Measurements from ENCODE around the gene GATM. TPM values are rescaled to one million over a fixed set of nuclear protein-coding genes. Genes with fewer than 3 reads are reported as not detected.
A peak's percentile ranks its signal among the peaks of the same experiment; 100 is the strongest.

Gene GATM
- total RNA-seq, result 0.20 and 0.44 TPM in 2 replicates

- DNase-seq (ENCODE audit: low read depth in 2 of 2), result peak; percentile 63 to 76
Measured at GRCh38 chr15:45378149-45378912, at the start of gene GATM. Gene GATM, minus strand, starts transcription at chr15:45378544. Its CDS starts 91 bp downstream, at chr15:45378453.

- no peak for DNase-seq (ENCODE audit: low read depth in 2 of 2)
Measured at GRCh38 chr15:45427085-45427484, 48.7 kb upstream of the GATM start.

- DNase-seq (ENCODE audit: low read depth in 2 of 2), result peak in 1 of 2 donors; percentile 50
Measured at GRCh38 chr15:45425135-45425534, 46.8 kb upstream of the GATM start.

- DNase-seq (ENCODE audit: low read depth in 2 of 2), result no peak
Measured at GRCh38 chr15:45424429-45424828, 46.1 kb upstream of the GATM start.

- no peak for DNase-seq (ENCODE audit: low read depth in 2 of 2)
Measured at GRCh38 chr15:45417303-45417950, 39.1 kb upstream of the GATM start.

GRCh38 chr15:45414215-45414885 is 36.0 kb upstream of the GATM start:
- no peak for DNase-seq (ENCODE audit: low read depth in 2 of 2)

GRCh38 chr15:45409596-45409995 is 31.3 kb upstream of the GATM start:
- DNase-seq (ENCODE audit: low read depth in 2 of 2), result no peak

GRCh38 chr15:45407786-45408185 is 29.4 kb upstream of the GATM start:
- no peak for DNase-seq (ENCODE audit: low read depth in 2 of 2)

GRCh38 chr15:45402955-45403877 is 24.9 kb upstream of the GATM start:
- peak; percentile 58 to 63 for DNase-seq (ENCODE audit: low read depth in 2 of 2)

- peak; percentile 99 for DNase-seq (ENCODE audit: low read depth in 2 of 2)
Measured at GRCh38 chr15:45402162-45402954, 24.0 kb upstream of the GATM start.

GRCh38 chr15:45401665-45402161 is 23.4 kb upstream of the GATM start:
- DNase-seq (ENCODE audit: low read depth in 2 of 2), result peak in 1 of 2 donors; percentile 31

GRCh38 chr15:45399381-45400212 is 21.3 kb upstream of the GATM start:
- DNase-seq (ENCODE audit: low read depth in 2 of 2), result peak; percentile 66 to 78

- DNase-seq (ENCODE audit: low read depth in 2 of 2), result no peak
Measured at GRCh38 chr15:45397116-45397665, 18.8 kb upstream of the GATM start.

GRCh38 chr15:45395943-45396342 is 17.6 kb upstream of the GATM start:
- DNase-seq (ENCODE audit: low read depth in 2 of 2), result no peak

- DNase-seq (ENCODE audit: low read depth in 2 of 2), result no peak
Measured at GRCh38 chr15:45394681-45395080, 16.3 kb upstream of the GATM start.

GRCh38 chr15:45393851-45394250 is 15.5 kb upstream of the GATM start:
- no peak for DNase-seq (ENCODE audit: low read depth in 2 of 2)

GRCh38 chr15:45392584-45392855 is 14.2 kb upstream of the GATM start:
- no peak for DNase-seq (ENCODE audit: low read depth in 2 of 2)

- no peak for DNase-seq (ENCODE audit: low read depth in 2 of 2)
Measured at GRCh38 chr15:45391746-45392583, 13.6 kb upstream of the GATM start.

Data from lung microvascular endothelial cell (primary cell).